ENCODE results near the gene ALX4.
A peak's percentile ranks its signal among the peaks of the same experiment; 100 is the strongest.

ALX4 gene

DNA sequence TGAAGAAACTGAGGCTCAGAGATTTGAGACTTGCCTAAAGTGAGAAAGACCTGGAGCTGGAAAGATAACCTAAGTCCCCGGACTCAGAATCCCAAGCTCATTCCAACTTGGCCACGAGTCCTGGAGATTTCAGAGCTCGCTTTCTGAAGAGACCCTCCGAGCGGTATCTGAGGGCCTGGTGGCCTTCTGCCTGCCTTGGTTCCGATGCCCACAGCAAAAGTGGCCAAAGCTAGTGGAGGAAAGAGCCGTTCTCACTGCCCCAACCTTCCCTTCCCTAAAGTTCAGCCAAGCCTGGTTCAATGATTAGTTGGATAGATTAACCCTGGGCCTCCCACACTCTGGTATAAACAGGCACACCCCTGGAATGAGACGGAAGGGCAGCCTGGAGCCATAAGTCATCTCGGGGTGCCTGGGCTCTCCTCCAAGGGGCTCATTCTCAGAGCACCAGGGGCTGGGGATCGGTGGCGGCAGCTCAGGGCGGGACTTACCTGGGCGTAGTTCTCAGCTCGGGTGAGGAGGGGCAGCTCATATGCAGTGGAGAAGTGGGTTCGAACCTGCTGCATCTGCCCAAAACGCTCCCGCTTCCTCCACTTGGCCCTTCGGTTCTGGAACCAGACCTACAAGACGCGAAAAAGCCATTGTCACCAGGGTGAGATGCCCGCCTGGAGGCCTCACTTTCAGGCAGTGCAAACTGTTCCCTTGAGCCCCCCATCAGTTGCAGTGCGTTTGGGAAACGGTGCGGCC, 42.8 kb downstream of the ALX4 start:
- no peak for DNase-seq

- DNase-seq = no peak
These were observed 43.7 kb downstream of the ALX4 start for GRCh38 chr11:44266056-44266780.

- no peak for DNase-seq
These were observed 45.2 kb downstream of the ALX4 start for GRCh38 chr11:44264761-44265160.

GRCh38 chr11:44264438-44264749, 45.5 kb downstream of the ALX4 start:
- no peak for DNase-seq

- no peak for DNase-seq
These were observed 46.1 kb downstream of the ALX4 start for GRCh38 chr11:44263738-44264437.

DNA sequence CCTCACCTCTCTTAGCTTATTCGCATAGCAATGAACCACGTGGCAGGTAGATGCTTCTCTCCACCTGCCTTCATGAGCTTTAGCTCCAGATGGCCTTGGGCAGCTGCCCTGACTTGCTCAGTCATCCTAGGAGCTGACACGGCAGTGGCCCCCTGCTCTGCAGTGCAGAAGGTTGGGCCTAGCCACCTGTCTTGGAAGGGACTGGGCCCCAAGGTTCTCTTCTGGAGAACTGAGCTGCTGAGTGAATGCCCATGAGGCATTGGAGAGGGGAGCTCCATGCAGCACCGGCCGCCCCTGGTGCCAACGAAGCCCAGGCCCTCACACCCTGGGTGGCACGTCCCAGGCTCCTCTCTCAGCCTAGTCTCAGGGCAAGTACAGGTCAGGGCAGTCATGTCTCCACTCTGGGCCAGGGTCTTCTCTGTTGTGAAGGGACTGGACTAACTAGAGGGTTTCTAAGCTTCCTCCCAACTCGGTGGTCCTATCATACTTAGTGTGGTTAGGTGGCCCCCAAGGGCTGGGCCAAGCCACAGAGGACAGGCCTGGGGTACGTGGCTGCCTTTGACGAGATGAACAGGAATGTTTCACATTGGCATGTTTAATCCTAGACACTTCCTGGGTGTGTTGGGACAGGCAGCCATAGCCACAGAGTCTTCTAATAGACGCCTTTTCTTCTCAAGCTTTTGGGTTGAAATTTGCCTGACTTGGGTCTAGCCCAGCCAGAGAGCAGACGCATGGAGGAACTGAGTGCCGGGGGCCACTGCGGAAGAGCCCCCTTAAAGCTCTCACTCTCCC, 47.9 kb downstream of the ALX4 start:
- peak in 1 of 2 experiments; percentile 56 for DNase-seq

GRCh38 chr11:44260081-44260480, 49.9 kb downstream of the ALX4 start:
- peak in 1 of 2 experiments; percentile 25 for DNase-seq

DNA sequence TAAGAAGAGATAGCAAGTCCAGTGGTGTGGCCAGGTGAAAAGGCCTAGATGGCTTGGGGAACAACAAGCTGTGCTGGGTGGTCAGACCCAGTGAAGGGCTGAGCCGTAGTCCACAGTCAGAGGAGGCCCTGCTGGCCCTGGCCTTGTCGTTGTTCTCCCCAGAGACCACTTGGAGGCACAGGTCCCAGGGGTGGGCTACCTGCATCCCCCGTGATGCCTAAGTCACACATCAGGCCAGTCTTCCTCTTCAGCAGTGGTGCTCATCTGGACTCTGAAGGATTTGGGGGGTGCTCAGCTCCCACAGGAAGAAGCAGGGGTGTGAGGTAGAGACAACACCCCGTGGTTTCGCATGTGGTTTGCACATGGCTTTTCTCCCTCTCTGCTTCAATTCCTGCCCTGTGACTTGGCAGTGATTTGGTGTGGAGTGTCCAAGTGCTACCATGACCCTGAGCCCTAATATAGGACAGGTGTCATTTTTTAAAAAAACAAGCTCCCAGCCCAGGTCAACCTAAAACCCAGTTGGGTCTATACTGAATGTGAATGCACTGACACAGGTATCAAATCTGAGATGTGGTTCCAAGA, 51.0 kb downstream of the ALX4 start:
- no peak for DNase-seq

GRCh38 chr11:44258190-44258489, 51.8 kb downstream of the ALX4 start:
- DNase-seq = no peak

DNA sequence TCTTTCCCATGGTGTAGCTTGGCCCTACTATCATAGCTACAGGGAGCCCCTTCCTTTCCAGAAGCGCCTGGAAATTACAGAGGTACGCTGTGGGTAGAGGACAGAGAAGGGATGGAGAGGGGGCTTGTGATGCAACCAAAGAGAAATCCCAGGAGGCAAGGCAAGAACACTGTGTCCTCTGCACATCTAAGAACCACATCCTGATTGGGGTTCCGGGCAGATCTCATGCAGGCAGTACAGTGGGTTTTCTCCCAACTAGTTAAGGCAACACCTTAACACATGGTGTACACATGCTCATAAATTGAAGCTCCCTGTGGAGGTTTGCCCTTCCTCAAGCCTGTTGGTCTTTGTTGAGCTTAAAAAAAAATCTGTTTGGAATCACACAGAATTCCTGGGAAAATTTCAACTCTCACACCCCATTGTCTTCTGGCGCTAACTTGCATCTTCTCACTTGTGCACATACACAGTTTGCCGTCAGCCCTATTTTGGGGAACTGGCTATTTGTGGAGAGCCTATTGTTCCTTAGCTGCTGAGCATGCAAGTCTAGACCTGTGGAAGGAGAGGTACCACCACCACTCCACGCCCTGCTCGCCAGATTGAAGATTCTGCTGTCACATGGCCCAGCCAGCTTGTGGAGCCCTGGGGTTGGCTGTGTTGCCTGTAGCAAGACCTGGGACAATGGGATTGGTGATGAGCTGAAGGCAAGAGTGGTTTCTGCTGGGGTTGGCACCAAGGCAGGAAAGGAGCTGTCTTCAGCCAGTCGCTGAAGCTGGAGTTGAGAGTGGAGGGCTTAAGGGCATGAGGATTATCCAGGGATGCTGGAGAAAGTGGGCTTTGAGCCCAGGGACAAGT, 52.4 kb downstream of the ALX4 start:
- no peak for DNase-seq

GRCh38 chr11:44256673-44257291, 53.2 kb downstream of the ALX4 start:
- DNase-seq = no peak

DNA sequence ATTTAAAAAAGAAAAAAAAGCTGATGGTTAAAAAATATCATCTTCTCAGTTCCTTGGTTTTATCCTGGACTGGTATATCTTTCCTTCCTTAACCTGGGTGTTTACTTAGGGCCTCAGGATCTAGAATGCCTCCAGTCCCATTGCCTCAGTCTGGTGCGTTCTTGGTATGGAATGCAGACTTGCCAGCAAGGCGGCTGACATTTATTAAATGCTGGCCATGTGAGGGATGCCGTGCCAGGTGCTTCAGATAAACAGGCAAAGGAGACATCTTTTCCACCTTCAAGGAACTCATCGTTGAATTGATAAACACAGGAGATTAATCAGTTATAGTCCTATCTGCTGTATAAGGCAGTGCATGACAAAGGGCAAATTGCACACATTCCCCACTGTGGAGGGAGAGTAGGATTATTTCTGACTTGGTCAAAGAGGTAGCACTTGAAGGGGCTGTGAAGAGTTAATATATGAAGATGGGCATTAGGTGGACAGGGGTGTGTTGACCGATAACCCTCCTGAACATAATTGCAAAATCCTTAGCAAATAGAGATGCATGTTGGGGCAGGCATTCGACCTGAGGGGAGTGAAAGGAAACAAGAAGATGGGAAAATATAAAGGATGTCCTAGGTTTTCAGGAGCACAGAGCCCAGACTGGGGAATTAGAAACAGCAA, 54.4 kb downstream of the ALX4 start:
- DNase-seq = no peak

- DNase-seq = no peak
These were observed 56.8 kb downstream of the ALX4 start for GRCh38 chr11:44252999-44253602.

GRCh38 chr11:44250421-44250820, 59.5 kb downstream of the ALX4 start:
- DNase-seq = no peak

- DNase-seq = no peak
These were observed 61.8 kb downstream of the ALX4 start for GRCh38 chr11:44248109-44248508.

GRCh38 chr11:44247508-44247907, 62.4 kb downstream of the ALX4 start:
- no peak for DNase-seq

DNA sequence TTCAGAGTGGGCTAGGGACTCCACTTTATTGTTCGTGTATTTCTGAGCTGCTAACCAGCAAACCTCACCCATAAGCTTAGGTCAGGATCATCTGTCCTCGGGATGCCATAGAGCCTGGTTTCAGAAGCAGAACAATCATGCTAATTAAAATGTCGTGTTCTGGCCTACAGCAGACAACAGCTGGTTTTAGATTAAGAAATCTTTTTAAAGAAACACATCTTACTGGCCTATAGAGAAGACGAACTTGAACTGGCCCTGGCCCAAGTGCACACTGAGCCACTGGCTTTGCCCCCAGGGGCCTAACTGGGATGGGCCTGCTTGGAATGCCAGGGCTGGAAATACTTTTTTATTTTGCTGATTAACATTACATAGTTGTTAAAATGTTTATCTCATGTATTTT, 63.2 kb downstream of the ALX4 start:
- DNase-seq = peak in 1 of 2 experiments; percentile 5

GRCh38 chr11:44244639-44245310, 65.2 kb downstream of the ALX4 start:
- DNase-seq = no peak

DNA sequence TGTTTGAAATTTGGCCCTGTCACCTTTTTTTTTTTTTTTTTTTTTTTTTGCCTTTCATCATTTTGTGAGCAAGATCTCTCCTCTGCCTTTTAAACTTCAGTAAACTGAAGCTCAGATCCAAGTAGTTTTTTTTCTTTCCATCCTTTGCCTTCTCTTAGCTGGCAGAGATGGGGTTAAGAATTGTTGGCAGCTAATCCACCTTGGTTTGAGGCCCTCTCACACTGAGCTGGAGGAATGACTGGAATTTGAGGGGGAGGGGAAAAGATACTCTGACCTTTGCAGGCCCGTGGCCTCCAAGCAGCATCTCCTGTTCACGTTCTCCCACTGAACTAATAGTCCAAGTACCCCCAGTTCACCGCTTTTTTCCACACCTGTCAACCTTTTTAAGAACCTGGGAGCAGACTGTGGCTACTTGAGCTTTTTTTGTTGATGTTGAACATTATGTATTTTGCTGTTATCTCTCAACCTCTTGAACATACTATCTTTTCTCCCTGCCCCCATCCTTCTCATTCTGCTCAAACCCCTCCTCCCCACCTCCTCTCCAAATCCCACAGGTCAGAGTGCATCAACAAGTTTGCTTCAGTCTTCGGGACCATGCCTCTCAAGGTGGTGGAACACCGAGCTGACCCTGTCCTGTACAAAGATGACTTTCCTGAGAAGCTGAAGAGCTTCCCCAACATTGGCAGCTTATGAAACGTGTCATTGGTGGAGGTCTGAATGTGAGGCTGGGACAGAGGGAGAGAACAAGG, 66.2 kb downstream of the ALX4 start:
- DNase-seq = no peak
